ENCODE data around the gene DLL3.
"Not testable (repeated sequence)": the region's sequence is repeated elsewhere in the genome, so short reads cannot be mapped to it uniquely, and the experiment has no call there.

The DLL3 gene, protein sequence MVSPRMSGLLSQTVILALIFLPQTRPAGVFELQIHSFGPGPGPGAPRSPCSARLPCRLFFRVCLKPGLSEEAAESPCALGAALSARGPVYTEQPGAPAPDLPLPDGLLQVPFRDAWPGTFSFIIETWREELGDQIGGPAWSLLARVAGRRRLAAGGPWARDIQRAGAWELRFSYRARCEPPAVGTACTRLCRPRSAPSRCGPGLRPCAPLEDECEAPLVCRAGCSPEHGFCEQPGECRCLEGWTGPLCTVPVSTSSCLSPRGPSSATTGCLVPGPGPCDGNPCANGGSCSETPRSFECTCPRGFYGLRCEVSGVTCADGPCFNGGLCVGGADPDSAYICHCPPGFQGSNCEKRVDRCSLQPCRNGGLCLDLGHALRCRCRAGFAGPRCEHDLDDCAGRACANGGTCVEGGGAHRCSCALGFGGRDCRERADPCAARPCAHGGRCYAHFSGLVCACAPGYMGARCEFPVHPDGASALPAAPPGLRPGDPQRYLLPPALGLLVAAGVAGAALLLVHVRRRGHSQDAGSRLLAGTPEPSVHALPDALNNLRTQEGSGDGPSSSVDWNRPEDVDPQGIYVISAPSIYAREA

DNA sequence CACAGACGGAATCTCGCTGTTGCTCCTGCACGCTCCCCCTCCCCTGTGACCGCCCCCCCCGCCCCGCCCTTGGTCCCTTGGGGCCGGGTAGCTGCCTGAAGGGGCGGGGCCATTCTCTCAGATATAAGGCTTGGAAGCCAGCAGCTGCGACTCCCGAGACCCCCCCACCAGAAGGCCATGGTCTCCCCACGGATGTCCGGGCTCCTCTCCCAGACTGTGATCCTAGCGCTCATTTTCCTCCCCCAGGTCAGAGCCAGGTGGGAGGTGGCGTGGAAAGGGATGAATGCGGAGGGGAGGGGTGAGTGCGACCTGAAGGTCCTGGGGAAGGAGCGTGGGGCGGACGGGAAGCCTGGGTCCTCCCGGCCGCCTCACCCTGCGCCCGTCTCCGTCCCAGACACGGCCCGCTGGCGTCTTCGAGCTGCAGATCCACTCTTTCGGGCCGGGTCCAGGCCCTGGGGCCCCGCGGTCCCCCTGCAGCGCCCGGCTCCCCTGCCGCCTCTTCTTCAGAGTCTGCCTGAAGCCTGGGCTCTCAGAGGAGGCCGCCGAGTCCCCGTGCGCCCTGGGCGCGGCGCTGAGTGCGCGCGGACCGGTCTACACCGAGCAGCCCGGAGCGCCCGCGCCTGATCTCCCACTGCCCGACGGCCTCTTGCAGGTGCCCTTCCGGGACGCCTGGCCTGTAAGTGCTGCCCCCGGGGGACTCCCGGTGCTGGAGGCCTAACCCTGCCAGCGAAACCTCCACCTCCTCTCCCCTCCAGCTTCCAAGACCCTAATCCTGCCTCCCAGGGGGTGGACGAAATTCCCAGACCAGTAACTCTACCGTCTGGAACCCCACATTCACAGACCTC is at the start of gene DLL3:
Gene DLL3, plus strand, starts transcription at position 150 of the 845 bp plus-strand sequence. Its CDS starts 28 bp downstream, at position 178.
- DNase-seq (ENCODE audit: low read depth) = no peak

DNA sequence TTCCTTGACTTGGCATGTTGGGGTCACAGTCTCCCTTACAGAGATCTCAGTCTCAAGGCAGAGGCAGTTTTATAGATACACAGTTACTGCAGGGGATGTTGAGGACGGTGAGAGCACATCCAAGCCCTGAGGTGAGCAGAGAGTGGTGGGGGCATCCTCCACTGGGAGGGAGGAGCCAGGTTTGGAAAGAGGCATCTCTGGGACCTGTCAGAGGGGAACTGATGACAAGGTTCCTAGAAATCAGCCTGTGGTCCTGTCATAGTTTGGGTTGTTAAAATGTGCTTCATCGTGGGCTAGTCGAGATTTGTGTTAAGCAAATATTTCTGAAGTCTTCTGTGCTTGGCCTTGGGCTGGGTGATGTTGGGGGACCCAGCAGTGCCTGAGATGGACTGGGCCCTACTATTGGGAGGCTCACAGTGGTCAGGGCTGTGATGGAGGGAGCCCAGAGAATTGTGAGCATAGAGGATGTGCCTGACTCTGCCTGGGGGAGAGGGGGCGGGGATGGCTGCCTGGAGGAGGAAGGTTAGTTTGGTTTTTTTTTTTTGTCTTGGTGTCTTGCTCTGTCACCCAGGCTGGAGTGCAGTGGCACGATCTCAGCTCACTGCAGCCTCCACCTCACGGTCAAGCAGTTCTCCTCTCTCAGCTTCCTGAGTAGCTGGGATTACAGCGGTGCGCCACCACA is 49.5 kb upstream of the DLL3 start:
- DNase-seq (ENCODE audit: low read depth) = no peak

DNA sequence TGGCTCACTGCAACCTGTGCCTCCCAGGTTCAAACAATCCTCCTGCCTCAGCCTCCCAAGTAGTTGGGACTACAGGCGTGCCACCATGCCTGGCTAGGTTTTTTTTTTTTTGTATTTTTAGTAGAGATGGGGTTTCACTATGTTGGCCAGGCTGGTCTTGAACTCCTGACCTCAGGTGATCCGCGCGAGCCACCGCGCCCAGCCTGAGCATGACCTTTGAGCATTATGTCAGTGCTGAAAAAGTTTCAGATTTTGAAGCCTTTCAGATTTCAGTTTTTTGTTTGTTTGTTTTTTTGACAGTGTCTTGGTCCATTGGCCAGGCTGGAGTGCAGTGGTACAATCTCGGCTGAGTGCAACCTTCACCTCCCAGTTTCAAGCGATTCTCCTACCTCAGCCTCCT is 47.5 kb upstream of the DLL3 start:
- not testable (repeated sequence) for DNase-seq (ENCODE audit: low read depth)

DNA sequence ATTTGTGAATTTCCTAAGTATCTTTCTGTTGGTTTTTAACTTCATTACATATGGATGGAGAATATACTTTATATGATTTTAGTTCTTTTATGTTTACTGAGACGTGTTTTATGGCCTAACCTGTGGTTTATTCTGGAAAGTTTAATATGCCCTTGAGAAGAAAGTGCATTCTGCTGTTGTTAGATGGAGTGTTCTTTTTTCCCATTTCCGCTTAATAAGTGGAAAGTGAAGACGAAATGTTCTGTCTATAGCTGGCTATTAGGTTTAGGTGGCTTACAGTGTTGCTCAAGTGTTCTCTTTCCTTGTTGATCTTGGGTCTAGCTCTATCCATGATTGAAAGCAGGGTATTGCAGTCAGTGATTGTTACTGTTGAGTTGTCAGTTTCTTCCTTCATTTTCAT is 35.3 kb upstream of the DLL3 start:
- no peak for DNase-seq (ENCODE audit: low read depth)

DNA sequence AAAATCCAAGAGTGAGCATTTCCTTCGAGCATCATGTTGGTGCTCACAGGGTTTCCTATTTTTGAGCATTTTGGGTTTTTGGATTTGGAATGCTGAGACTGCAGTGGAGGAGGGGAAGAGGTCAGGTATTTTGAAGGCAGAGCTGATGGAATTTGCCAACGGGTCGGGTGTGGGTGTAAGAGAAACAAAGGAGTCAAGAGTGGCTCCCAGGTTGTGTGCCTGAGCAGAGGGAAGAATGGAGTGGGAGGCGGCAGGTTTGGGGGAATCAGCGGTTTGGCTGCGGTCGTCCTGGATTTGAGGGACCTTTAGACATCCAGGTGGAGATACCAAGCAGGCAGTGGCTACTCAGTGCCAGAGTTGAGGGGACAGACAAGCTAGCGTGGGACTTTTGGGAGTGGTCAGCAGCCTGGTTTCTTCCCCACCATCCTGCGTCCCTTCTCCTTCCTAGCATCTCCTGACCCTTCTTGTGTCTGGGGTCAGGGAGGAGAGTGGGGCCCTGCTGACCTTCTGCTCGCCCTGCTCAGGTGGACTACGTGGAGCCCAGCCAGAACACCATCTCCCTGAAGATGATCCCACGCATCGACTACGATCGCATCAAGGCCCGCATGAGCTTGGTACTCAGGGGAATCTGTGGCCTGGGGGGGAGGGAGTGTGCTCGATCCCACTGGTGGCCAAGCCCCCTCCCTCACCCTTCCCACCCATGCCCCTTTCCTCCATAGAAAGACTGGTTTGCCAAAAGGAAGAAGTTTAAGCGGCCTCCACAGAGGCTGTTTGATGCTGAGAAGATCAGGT is 32.6 kb upstream of the DLL3 start:
- DNase-seq (ENCODE audit: low read depth) = no peak

DNA sequence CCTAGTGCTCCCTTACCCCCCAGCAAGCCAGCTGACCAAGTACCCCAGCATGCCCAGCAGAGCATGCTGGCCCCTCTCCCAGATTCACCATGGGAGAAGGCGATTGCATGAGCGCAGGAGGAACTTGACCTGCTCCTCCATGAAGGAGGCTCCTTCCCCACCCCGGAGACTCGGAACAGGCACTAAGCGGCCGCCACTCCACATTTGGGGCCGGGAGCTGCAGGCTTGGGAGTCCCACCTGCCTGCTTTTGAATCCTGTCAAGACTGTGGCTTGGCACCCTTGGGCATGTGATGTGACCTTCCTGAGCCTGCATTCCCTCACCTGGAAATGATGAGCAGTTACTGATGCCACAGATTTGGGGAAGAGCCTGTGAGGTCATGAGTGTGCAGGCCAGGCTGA is 30.8 kb upstream of the DLL3 start:
- no peak for DNase-seq (ENCODE audit: low read depth)

DNA sequence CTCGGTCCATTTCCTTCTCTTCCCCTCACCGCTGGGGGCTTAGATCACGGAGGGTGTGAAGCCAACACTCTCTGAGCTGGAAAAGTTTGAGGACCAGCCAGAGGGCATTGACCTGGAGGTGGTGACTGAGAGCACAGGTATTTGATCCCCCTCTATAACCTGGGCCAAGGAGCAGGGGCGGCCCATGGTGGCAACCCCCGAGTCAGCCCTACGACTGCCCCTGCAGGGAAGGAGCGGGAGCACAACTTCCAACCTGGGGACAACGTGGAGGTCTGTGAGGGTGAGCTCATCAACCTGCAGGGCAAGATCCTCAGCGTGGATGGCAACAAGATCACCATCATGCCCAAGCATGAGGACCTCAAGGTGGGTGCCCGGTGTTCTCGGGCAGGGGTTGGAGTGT is 29.7 kb upstream of the DLL3 start:
- no peak for DNase-seq (ENCODE audit: low read depth)

DNA sequence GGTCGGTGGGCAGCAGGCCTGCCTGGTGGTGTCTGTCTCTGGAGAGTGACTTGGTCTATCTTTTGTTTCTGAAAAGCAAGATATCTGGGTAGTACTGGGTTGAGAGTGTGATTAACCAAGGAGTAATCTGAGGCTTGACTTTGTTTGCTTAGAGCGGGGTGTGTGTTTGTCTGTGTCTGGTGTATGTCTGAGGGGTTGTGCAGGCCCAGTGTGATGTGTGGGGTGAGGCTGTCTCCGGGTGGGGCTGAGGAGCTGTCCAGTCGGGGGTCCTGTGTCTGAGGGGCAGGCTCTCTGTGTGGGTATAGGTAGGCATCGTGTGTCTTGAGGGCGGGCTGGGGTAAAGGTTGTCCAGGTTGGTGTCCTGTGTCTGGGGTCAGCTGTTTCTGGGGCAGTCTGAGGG is 29.2 kb upstream of the DLL3 start:
- DNase-seq (ENCODE audit: low read depth) = no peak

DNA sequence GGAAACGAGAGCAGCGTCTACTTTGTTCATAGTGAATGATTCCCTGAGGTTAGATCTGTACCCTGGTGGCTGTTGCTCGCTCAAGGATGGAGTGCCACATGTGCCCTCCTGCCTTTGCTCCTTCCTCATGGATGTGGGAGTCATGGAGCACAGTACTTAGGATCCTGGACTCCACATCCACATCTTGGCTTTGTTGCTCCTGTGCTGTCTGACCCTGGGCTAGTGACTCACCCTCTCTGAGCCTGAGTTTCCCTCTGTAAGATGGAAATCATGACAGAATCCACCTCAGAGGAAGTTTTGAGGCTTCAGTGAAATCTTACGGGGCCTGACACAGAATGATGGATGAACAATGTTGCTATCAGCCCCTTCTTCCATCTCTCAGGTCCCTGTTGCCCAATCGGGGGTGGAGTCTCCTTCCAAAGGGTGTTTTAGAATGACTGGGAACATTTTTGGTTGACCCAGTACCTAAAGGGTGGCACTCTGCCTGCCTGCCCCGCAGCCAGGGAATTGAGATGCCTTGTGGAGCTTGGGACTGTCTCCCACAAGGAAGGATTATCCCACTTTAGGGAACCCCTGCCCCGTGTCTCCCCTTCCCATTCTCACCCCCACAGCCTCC is 27.9 kb upstream of the DLL3 start:
- no peak for DNase-seq (ENCODE audit: low read depth)

DNA sequence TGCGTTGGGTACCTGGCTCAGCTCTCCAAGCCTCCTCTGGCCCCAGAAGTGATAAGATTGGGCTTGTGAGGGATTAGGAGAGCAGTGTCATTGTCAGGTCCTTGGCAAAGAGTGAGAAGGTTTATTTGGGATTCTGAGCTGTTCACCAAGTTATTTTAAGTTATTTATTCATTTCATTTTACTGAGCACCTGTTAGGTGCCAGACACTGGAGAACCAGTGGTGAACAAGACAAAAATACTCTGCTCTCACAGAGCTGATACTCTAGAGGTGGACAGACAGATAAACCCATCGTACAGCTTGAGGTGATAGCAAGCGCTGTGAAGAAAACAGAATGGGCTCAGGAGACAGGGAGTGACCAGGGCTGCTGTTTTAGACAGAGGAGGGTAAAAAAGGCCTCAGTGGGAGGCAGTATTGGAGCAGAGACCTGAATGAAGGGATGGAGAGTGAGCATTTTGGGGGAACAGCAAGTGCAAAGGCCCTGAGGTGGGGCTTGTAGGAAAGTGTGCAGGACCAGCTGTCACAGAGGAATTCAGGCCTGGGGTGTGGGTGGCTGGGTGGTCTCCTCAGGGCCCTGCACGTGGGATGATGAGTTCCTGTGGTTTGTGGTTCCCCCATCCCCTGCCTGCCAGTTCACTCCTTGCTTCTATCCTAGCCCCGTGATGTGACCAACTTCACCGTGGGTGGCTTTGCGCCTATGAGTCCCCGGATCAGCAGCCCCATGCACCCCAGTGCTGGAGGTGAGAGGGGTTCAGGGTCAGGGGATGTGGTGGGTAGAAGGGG is 26.8 kb upstream of the DLL3 start:
- no peak for DNase-seq (ENCODE audit: low read depth)

DNA sequence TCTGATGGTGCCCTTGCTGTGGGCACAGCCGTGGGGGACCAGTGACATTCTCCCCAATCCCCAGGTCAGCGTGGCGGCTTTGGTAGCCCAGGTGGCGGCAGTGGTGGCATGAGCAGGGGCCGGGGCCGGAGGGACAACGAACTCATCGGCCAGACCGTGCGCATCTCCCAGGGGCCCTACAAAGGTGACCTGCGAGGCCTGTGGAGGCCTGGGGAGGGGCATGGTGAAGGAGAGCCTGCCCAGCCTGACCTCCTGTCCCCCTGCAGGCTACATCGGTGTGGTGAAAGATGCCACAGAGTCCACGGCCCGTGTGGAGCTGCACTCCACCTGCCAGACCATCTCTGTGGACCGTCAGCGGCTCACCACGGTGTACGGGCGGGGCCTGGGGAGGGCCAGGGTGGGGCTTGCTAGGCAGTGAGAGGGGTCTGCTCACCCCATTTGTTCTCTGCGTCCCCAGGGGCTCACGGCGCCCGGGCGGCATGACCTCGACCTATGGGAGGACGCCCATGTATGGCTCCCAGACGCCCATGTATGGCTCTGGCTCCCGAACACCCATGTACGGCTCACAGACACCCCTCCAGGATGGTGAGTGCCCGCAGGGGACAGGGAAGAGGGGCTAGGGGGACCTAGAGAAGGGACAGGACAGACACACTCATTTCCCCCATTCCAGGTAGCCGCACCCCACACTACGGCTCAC is 25.9 kb upstream of the DLL3 start:
- no peak for DNase-seq (ENCODE audit: low read depth)

DNA sequence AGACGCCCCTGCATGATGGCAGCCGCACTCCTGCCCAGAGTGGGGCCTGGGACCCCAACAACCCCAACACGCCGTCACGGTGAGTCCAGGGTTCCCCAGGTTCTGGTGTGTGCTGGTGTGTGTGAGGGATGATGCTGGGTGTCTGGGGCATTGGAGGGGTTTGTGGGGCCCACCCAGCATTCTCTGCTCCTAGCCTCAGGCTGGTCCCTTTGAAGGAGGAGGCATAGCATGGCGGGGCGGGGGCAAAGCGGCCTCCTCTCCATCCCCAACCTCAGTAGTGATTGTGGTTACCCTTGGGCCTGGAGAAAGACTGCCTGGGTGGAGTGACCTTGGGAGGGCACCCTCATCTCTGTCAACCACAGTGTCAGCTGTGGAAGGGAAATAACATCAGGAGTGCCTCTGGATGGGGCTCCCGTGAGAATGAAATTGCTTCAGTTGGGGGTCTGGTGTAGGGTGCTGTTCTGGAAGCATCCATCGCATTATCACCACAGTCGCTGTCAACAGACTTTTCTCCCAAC is 25.2 kb upstream of the DLL3 start:
- no peak for DNase-seq (ENCODE audit: low read depth)

DNA sequence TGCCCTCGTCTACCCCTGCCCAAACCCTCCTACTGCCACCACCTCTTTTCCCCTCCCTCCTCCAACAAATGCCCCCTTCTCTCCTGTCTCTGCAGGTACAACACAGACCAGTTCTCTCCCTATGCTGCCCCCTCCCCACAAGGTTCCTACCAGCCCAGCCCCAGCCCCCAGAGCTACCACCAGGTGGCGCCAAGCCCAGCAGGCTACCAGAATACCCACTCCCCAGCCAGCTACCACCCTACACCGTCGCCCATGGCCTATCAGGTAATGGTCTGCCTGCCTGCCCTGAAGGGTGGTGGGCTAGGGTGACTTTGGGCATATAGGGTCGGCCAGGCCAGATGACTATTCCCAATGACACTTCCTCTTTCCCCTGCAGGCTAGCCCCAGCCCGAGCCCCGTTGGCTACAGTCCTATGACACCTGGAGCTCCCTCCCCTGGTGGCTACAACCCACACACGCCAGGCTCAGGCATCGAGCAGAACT is 24.6 kb upstream of the DLL3 start:
- peak; percentile 61 for DNase-seq (ENCODE audit: low read depth)

DNA sequence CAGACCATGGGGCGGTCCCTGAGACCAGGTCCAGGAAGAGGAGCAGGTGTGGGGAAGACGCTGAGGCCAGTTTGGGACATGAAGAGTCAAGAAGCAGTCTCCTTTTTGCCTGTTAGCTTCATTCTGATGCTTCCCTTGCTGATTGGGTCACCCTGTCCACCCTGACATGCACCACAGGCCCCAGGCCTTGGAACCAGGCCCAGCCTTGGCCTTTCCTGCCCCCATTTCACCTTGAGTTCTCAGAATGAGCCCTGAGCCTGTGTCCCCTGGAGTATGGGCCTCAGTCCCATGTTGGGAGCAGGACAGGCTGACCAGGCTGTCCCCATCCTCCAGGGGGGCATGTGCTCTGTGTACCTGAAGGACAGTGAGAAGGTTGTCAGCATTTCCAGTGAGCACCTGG is 23.0 kb upstream of the DLL3 start:
- DNase-seq (ENCODE audit: low read depth) = no peak

DNA sequence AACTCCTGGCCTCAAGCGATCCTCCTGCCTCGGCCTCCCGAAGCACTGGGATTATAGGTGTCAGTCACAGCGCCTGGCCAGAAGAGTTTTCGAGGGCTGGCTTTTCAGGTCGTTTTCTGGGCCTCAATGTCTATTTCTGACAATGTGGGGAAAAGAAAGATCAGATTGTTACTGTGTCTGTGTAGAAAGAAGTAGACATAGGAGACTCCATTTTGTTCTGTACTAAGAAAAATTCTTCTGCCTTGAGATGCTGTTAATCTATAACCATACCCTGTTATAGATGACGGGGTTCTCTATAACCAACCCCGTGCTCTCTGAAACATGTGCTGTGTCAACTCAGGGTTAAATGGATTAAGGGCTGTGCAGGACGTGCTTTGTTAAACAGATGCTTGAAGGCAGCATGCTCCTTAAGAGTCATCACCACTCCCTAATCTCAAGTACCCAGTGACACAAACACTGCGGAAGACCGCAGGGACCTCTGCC is 19.4 kb upstream of the DLL3 start:
- DNase-seq (ENCODE audit: low read depth) = not testable (repeated sequence)

DNA sequence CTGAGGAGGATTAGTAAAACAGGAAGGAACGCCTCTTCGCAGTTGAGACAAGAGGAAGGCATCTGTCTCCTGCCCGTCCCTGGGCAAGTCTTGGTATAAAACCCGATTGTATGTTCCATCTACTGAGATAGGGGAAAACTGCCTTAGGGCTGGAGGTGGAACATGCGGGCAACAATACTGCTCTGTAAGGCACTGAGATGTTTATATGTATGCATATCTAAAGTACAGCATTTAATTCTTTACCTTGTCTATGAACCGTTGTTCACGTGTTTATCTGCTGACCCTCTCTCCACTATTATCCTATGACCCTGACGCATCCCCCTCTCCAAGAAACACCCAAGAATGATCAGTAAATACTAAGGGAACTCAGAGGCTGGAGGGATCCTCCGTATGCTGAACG is 18.8 kb upstream of the DLL3 start:
- DNase-seq (ENCODE audit: low read depth) = no peak

DNA sequence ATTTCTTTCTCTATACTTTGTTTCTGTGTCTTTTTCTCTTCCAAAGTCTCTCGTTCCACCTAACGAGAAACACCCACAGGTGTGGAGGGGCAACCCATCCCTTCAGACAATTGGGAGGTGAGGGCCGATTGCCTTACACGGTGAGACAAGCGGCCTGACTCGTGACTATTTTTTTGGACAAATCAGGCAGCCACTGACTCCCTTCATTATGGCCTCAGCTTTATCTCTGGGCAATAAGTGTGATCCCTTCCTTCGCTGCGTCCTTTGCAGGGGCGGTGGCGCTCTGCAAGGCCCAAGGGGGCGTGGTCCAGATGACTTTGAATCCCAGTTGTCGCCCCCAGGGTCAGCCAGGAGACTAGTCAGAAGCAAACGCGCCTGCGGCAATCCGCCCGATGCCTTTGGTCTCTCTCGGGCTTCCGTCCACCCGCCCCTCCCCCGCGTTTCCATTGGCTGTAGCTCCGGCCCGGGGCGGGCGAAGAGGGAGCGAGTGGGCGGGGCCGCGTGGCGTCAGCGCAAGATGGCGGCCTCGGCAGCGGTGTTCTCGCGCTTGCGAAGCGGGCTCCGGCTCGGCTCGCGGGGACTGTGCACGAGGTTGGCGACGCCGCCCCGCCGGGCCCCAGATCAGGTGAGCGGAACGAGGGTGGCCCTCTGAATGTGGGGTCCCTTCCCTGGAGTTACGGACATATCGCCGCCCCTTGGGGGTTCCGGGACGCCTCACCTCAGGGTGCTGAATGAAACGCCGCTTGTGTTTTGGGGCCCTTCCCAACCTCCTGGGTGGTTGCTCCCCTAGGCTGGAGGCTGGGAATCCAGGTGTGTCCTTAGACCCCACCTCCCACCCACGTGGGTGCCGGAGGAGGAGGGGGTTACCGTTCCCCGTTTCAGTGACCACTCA is 18.2 kb upstream of the DLL3 start, which contains the start of gene TIMM50:
Gene TIMM50, plus strand, starts transcription at position 502 of the 892 bp plus-strand sequence. Its CDS starts 16 bp downstream, at position 518.
- peak; percentile 97 for DNase-seq (ENCODE audit: low read depth)

DNA sequence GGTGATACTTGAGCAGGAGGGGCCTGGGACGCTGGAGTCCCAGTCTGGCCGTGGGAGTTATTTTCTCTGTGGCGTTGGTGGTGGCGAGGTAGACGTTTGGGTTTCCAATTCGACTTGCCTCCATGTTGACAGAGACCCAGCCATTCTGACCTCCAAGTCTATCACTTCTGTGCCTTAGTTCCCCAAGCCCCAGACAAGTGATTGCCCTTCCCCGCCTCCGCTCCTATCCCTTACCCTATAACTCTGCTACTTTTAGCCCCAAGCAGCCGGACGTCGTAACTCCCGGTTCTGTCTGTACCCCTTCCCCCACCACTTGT is 17.6 kb upstream of the DLL3 start:
- DNase-seq (ENCODE audit: low read depth) = no peak

Data from activated T-helper 9 cell treated with anti-CD3 and anti-CD28 coated beads, Interleukin-2, amount 50 U/mL, for 16 hours (primary cell).